Naive thymus-derived CD8-positive, alpha-beta T cell (primary cell): Measurements from ENCODE around the gene ARL16. TPM values are rescaled to one million over a fixed set of nuclear protein-coding genes. Genes with fewer than 3 reads are reported as not detected.

Source experiments
- ATAC-seq, 2 donors: fragments of 150-1000 bp; cut with Tn5 transposase in 1 of 2; sonication (Bioruptor Pico), chemical (Tn5 transposase) in 1 of 2; 1 replicate in 1 of 2; 2 replicates in 1 of 2; pipeline ENCODE4 v1.10.0; 2021; ENCODE audit warnings: mild to moderate bottlenecking in 2 of 2, moderate library complexity in 2 of 2
- POLR2A ChIA-PET: fragments of 350-600 bp; sonication (Branson Sonifier 250); formaldehyde crosslinking; loops from one replicate; lab custom pipeline; 2021; ENCODE audit warnings: antibody characterized with exemption; lab: Charles Lee
- DNase-seq, 10 donors: peaks; one replicate each; pipeline versions ENCODE4 v3.0.0 to v3.0.0-alpha.2; 2020 to 2022
- H3K27ac Mint-ChIP-seq, 10 donors: one replicate each; pipeline ENCODE4 v1.8.0; 2020 to 2022; ENCODE audit warnings: mild to moderate bottlenecking in 10 of 10, mixed read lengths in 10 of 10, moderate library complexity in 4 of 10, inconsistent platforms in 1 of 10
- H3K27me3 Mint-ChIP-seq, 5 donors: one replicate each; pipeline ENCODE4 v1.8.0; 2021 to 2022; ENCODE audit warnings: mixed read lengths in 5 of 5
- H3K36me3 Mint-ChIP-seq, 3 donors: one replicate each; pipeline ENCODE4 v1.8.0; 2020 to 2022; ENCODE audit warnings: mixed read lengths in 3 of 3, mild to moderate bottlenecking in 2 of 3, inconsistent platforms in 1 of 3
- H3K4me1 Mint-ChIP-seq, 4 donors: one replicate each; pipeline ENCODE4 v1.8.0; 2021 to 2022; ENCODE audit warnings: mixed read lengths in 4 of 4
- H3K4me3 Mint-ChIP-seq, 10 donors: one replicate each; pipeline ENCODE4 v1.8.0; 2020 to 2022; ENCODE audit warnings: mild to moderate bottlenecking in 10 of 10, mixed read lengths in 10 of 10, moderate library complexity in 6 of 10, inconsistent platforms in 1 of 10
- H3K9me3 Mint-ChIP-seq, 9 donors: one replicate each; pipeline ENCODE4 v1.8.0; 2020 to 2022; ENCODE audit warnings: mixed read lengths in 9 of 9, mild to moderate bottlenecking in 3 of 9, inconsistent platforms in 1 of 9, moderate library complexity in 1 of 9
- polyA plus RNA-seq, 3 donors: library from polyadenylated mRNA; unstranded; fragments of 300-500 nt; fragmentation: Illumina TruSeq; gene quantifications; one replicate each; pipeline ENCODE4 v1.2.3, GENCODE V29; 2021
- total RNA-seq, 8 experiments: library from RNA in 2 of 8; stranded (reverse) in 2 of 8; gene quantifications; one replicate each; pipeline ENCODE4 v1.2.3 and lab custom pipeline; 2021 to 2026

The ARL16 gene
- total and polyA plus RNA-seq, 5 experiments from 2014 or later, result 23.4 to 39.3 (median 26.8) TPM

DNA sequence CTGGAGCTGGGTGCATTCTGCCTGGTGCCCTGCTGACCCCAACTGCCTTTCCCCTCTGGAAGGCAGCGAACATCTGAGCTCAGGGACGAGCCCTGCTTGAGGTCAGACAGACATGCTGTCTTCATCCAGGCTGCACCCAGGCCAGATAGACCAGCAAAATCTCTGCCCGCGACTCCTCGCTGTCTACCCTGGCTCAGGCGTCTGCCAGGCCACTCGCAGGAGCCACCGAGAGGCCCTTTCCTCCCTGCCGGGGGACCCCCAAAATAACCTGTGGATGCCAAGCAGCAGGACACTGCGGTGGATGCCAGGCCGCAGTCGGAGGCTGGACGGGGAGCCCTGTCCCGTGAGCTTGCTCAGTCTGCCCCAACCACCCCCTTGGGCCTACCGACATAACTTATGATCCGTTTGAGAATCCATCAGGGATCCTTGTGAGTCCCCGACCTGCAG, 25.2 kb upstream of the ARL16 start:
- Mint-ChIP-seq H3K4me1 (peaks cover 7 to 42% (median 27%) of the 10 kb centered on the region in 4 donors), H3K4me3 (peak overlapping the region in 1 of 10 donors; percentile 52), H3K27me3 (no peaks in the 10 kb centered on the region), H3K27ac (peak overlapping the region in 2 of 10 donors; percentile 37 to 40), H3K9me3 (no peaks in the 10 kb centered on the region), H3K36me3 (peaks cover 0 to 21% (median 3%) of the 10 kb centered on the region in 3 donors)
- POLR2A ChIA-PET, result interaction anchor here (1.2 kb wide), 2 partner anchors 25 to 161 kb away, joined by 3 to 4 read pairs; partner anchors contain the start of genes ARL16 and HGS
- DNase-seq (no peak), ATAC-seq (no peak)

DNA sequence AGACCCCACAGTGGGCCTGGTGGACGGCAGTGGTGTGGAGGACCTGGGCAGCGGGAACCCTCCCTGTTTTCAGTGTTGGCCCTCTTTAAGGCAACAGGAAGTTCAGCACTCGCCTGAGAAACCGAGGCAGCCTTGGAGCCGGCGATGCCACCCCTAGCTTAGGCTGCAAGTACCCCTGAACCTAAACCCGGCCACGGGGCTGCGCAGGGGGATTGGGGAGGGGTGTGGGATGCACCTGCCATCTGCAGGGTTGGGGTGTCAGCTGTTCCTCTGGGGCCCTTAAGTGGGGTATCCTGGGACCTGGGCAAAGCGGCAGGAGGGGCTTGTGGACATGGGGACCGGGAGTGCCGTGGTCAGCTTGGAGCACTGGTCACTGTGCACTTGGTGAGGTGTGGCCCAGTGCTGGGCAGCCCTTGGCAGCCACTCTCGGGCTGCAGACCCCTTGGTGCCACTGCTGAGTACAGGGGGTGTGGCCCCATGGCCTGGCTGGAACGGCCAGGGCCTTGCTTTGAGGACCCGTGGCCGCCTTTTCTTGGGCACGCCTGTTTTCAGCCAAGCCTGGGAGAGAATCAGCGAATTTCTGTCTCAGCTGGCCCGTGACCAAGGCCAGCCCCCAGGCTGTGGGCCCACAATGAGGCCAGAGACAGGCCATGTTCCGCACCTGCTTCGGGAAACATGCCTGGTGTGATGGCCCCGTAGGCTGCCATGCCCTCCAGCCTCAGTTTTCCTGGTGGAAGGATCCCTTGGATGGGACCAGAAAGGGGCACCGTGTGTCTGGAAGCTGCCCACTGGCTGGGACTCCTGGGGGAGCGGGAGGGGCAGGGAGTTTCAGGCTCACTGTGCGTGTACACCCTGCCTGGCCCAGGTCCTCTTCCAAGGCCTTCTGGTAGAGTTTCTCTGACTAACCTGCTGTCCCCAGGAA, 24.4 kb upstream of the ARL16 start:
- DNase-seq (no peak), ATAC-seq (no peak)
- POLR2A ChIA-PET, result interaction anchor here (1.2 kb wide), 2 partner anchors 24 to 162 kb away, joined by 3 to 4 read pairs; partner anchors contain the start of genes ARL16 and HGS
- no peaks in the 10 kb centered on the region for H3K9me3 Mint-ChIP-seq
- no peak overlapping the region for H3K4me3 Mint-ChIP-seq
- H3K27me3 Mint-ChIP-seq, result no peaks in the 10 kb centered on the region
- H3K36me3 Mint-ChIP-seq, result peaks cover 0 to 21% (median 3%) of the 10 kb centered on the region in 3 donors
- H3K27ac Mint-ChIP-seq, result no peak overlapping the region
- peaks cover 7 to 39% (median 26%) of the 10 kb centered on the region in 4 donors for H3K4me1 Mint-ChIP-seq

DNA sequence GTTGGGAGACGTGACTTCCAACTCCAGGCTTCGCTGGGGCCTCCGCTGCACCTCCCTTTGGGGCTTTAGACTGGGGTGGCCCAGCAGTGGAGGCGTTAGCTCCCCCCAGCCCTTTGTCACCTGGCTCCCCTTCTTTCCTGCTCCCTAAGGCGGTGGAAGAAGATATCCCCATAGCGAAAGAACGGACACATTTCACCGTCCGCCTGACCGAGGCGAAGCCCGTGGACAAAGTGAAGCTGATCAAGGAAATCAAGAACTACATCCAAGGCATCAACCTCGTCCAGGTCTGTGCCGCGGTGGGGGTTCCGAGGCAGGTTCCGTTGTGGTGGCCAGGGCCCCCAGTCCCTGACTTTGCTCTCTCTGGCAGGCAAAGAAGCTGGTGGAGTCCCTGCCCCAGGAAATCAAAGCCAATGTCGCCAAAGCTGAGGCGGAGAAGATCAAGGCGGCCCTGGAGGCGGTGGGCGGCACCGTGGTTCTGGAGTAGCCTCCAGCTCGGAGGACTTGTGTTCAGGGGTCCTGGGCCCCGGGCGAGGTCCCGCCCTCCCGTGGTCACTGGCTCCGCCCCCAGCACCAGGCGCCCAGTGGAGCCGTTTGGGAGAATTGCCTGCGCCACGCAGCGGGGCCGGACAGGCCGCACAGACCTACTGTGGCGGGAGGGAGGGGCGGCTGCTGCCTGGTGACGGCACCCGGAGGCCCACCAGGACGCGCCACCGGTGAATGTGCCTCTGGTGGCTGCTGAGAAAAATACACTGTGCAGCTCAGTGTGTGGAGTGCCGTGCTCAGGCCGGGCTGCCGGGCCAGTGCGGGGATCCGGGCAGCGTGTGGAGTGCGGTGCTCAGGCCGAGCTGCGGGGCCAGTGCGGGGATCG, 23.4 kb upstream of the ARL16 start:
- POLR2A ChIA-PET, result interaction anchor here (0.7 to 0.8 kb wide), 2 partner anchors 23 to 154 kb away, joined by 3 to 5 read pairs; partner anchors contain the start of genes ARL16, HGS and P4HB
- peaks cover 6 to 43% (median 30%) of the 10 kb centered on the region in 4 donors for H3K4me1 Mint-ChIP-seq
- H3K36me3 Mint-ChIP-seq, result peaks cover 0 to 21% (median 3%) of the 10 kb centered on the region in 3 donors
- H3K27me3 Mint-ChIP-seq, result no peaks in the 10 kb centered on the region
- DNase-seq, result no peak
- peak overlapping the region in 1 of 10 donors; percentile 58 for H3K4me3 Mint-ChIP-seq
- peak overlapping the region in 1 of 10 donors; percentile 25 for H3K27ac Mint-ChIP-seq
- no peak for ATAC-seq
- H3K9me3 Mint-ChIP-seq, result no peaks in the 10 kb centered on the region

- H3K4me1 Mint-ChIP-seq, result peaks cover 9 to 48% (median 34%) of the 10 kb centered on the region in 4 donors
- no peaks in the 10 kb centered on the region for H3K27me3 Mint-ChIP-seq
- H3K4me3 Mint-ChIP-seq, result peak overlapping the region in 4 of 10 donors; percentile 12 to 48 (median 24)
- POLR2A ChIA-PET, result no interaction called here
- ATAC-seq (no peak), DNase-seq (no peak)
- H3K27ac Mint-ChIP-seq, result peak overlapping the region in 3 of 10 donors; percentile 15 to 80 (median 64)
- peaks cover 0 to 25% (median 3%) of the 10 kb centered on the region in 3 donors for H3K36me3 Mint-ChIP-seq
- no peaks in the 10 kb centered on the region for H3K9me3 Mint-ChIP-seq
Observed at GRCh38 chr17:81706232-81706611, 22.6 kb upstream of the ARL16 start.

- DNase-seq, result no peak
- no peaks in the 10 kb centered on the region for H3K27me3 Mint-ChIP-seq
Observed at GRCh38 chr17:81705518-81706231, 22.1 kb upstream of the ARL16 start.

GRCh38 chr17:81703747-81704654, 20.4 kb upstream of the ARL16 start:
- ATAC-seq, result peak; percentile 11 to 36
- peak in 2 of 10 donors; percentile 41 to 47 for DNase-seq
- peaks cover 0 to 38% (median 3%) of the 10 kb centered on the region in 3 donors for H3K36me3 Mint-ChIP-seq
- H3K4me3 Mint-ChIP-seq, result peak overlapping the region; percentile 70 to 89 (median 82)
- H3K4me1 Mint-ChIP-seq, result peaks cover 7 to 40% (median 30%) of the 10 kb centered on the region in 4 donors
- POLR2A ChIA-PET, result interaction anchor here (0.6 to 4.6 kb wide), 14 partner anchors 9 to 568 kb away, joined by 3 to 75 read pairs (median 5); partner anchors contain the start of genes ACTG1, ARHGDIA, ARL16 and CCDC137
- H3K27ac Mint-ChIP-seq, result peak overlapping the region in 8 of 10 donors; percentile 45 to 95 (median 86)
- H3K27me3 Mint-ChIP-seq, result no peaks in the 10 kb centered on the region
- no peaks in the 10 kb centered on the region for H3K9me3 Mint-ChIP-seq

More at GRCh38 chr17:81705518-81706231, 22.1 kb upstream of the ARL16 start:
- Mint-ChIP-seq H3K36me3 (peaks cover 0 to 29% (median 3%) of the 10 kb centered on the region in 3 donors), H3K4me3 (peak overlapping the region in 5 of 10 donors; percentile 9 to 48 (median 19)), H3K4me1 (peaks cover 8 to 48% (median 34%) of the 10 kb centered on the region in 4 donors), H3K27ac (peak overlapping the region in 6 of 10 donors; percentile 5 to 80 (median 23)), H3K9me3 (no peaks in the 10 kb centered on the region)
- POLR2A ChIA-PET, result interaction anchor here (1.3 kb wide), 1 partner anchor 40 kb away, joined by 3 read pairs; no protein-coding TSS in a partner anchor
- ATAC-seq, result no peak

DNA sequence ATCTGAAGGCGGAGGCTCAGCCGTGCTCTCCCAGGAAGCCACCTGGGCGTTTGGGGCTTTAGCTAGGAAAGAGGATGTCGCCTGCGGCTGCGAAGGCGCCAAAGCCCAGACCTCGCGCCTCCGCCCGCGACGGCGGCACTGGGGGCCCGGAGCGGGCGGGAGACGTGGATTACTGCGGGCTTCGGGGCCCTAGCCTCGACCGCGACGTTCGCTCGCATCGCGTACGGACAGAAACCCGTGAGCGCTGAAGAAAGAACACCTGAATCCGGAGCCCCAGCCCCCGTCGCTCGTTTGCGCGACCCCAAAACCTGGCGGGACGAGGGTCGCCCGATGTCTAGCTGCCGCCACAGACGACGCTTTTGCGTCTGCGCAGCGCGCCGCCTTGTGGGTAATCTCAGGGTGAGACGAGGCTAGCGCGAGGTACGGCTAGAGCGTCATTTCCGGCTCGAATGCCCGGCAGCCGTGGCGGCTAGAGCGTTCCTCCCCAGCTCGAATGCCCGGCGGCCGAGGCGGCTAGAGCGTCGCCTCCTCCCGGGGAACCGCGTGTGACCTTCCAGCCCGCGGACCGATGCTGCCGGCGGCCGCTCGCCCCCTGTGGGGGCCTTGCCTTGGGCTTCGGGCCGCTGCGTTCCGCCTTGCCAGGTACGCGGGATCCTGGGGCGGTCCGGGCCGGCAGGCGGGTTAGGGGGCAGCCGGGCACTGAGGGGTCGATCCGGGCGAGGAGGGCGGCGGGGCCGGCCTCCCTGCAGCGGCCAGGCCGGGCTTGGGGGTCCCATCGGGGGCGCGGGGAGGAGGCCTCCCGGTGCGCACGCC, 19.5 kb upstream of the ARL16 start, which contains the start of gene MRPL12:
Gene MRPL12 (plus strand): TSS at position 434 of the 813 bp plus-strand sequence. CDS start 135 bp downstream, at position 569.
- DNase-seq, result peak; percentile 76 to 92 (median 84)
- peak; percentile 89 to 92 for ATAC-seq
- peaks cover 0 to 47% (median 3%) of the 10 kb centered on the region in 3 donors for H3K36me3 Mint-ChIP-seq
- H3K4me1 Mint-ChIP-seq, result peaks cover 7 to 44% (median 30%) of the 10 kb centered on the region in 4 donors
- POLR2A ChIA-PET, result interaction anchor here (0.6 to 4.6 kb wide), 16 partner anchors 10 to 569 kb away, joined by 3 to 75 read pairs (median 5); partner anchors contain the start of genes ACTG1, ARHGDIA, ARL16 and CCDC137
- H3K9me3 Mint-ChIP-seq, result no peaks in the 10 kb centered on the region
- no peaks in the 10 kb centered on the region for H3K27me3 Mint-ChIP-seq
- H3K27ac Mint-ChIP-seq, result peak within 1 kb of the TSS; percentile 78 to 97 (median 95)
- H3K4me3 Mint-ChIP-seq, result peak within 1 kb of the TSS; percentile 85 to 92 (median 90)

DNA sequence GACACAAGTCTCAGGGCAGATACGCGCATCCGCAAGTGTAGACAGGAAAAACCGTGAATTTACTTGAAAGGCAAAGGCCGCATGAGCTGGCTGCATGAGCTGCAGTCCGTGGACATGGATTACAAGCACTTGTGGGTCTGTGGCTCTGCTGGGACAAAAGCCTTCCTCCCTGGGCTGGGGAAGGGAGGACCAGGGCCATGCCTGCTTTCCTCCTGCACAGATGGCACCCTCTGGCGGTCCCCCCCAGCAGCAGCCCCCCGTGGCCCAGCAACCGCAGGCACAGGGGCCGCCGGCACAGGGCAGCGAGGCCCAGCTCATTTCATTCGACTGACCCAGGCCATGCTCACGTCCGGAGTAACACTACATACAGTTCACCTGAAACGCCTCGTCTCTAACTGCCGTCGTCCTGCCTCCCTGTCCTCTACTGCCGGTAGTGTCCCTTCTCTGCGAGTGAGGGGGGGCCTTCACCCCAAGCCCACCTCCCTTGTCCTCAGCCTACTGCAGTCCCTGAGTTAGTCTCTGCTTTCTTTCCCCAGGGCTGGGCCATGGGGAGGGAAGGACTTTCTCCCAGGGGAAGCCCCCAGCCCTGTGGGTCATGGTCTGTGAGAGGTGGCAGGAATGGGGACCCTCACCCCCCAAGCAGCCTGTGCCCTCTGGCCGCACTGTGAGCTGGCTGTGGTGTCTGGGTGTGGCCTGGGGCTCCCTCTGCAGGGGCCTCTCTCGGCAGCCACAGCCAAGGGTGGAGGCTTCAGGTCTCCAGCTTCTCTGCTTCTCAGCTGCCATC, 17.9 kb upstream of the ARL16 start:
- POLR2A ChIA-PET, result interaction anchor here (1.0 to 4.6 kb wide), 5 partner anchors 11 to 188 kb away, joined by 3 to 75 read pairs (median 8); partner anchors contain the start of genes ACTG1, ARL16, HGS and SLC25A10
- no peaks in the 10 kb centered on the region for H3K27me3 Mint-ChIP-seq
- peaks cover 0 to 55% (median 9%) of the 10 kb centered on the region in 3 donors for H3K36me3 Mint-ChIP-seq
- no peak for DNase-seq
- no peak for ATAC-seq
- peak overlapping the region; percentile 34 to 92 (median 90) for H3K4me3 Mint-ChIP-seq
- no peaks in the 10 kb centered on the region for H3K9me3 Mint-ChIP-seq
- H3K27ac Mint-ChIP-seq, result peak overlapping the region in 9 of 10 donors; percentile 49 to 96 (median 78)
- peaks cover 7 to 44% (median 30%) of the 10 kb centered on the region in 4 donors for H3K4me1 Mint-ChIP-seq
